Left ventricle myocardium inferior (tissue), 1 donor: ENCODE data around the gene TMEM131L. TPM values are rescaled to one million over a fixed set of nuclear protein-coding genes. Genes with fewer than 3 reads are reported as not detected.

Experiments
- DNase-seq: peaks from one replicate; pipeline ENCODE4 v3.0.0-alpha.2; 2020
- H3K27ac ChIP-seq: fragments of 200-600 bp; replicated peaks from 2 replicates; pipeline ENCODE4 v1.8.0; 2021
- H3K27me3 ChIP-seq: fragments of 200-600 bp; 2 replicates; pipeline ENCODE4 v1.8.0; 2021; ENCODE audit warnings: low read depth
- H3K36me3 ChIP-seq: fragments of 200-600 bp; 2 replicates; pipeline ENCODE4 v1.8.0; 2021
- H3K4me1 ChIP-seq: fragments of 200-600 bp; 2 replicates; pipeline ENCODE4 v1.8.0; 2021
- H3K4me3 ChIP-seq: fragments of 200-600 bp; 2 replicates; pipeline ENCODE4 v1.8.0; 2021; ENCODE audit warnings: mild to moderate bottlenecking, moderate library complexity
- H3K9me3 ChIP-seq: fragments of 200-600 bp; replicated peaks from 2 replicates; pipeline ENCODE4 v1.8.0; 2021
- intact Hi-C: fragments of 100-400 bp; cut with micrococcal nuclease; formaldehyde crosslinking; loops from one replicate; pipeline ENCODE4 v1.11.0; 2022
- total RNA-seq: library from RNA; stranded (reverse); fragmentation: NEBNext Ultra II Directional; extraction: Animal tissue kit (Norgen Biotek cat#: 25700); gene quantifications from one replicate; pipeline ENCODE4 v1.2.1, GENCODE V29; 2021
- TF ChIP-seq, protein P1 (sequence below): fragments of 200-600 bp; IDR thresholded peaks from 2 replicates; pipeline ENCODE4 v1.8.0; 2021; ENCODE audit warnings: antibody characterized with exemption, mild to moderate bottlenecking, borderline replicate concordance
- donor health status: DM: no; HTN: yes; CAD: no; lungs with severe emphysema.

Gene TMEM131L
- total RNA-seq, 1 donor from 2014 or later: 14.9 TPM

DNA sequence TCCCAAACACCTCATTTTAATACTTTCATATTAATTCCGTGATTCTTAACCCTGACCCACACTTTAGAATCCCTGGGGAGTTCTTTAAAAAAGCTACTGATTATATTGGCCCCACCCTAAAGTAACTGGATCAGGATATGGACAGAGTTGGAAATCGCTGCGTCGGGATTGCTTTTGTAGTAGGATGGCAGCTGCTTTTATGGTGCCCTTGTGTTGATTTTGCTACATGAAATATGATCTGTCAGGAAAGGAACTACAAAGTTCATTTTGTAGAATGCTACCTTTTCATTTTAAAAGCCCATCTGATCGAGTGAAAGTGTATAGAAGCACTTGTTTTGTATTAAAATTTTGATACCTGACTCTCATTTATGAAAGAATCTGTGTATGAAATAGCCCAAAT, 43.6 kb downstream of the TMEM131L start:
- TF ChIP-seq, protein P1, sequence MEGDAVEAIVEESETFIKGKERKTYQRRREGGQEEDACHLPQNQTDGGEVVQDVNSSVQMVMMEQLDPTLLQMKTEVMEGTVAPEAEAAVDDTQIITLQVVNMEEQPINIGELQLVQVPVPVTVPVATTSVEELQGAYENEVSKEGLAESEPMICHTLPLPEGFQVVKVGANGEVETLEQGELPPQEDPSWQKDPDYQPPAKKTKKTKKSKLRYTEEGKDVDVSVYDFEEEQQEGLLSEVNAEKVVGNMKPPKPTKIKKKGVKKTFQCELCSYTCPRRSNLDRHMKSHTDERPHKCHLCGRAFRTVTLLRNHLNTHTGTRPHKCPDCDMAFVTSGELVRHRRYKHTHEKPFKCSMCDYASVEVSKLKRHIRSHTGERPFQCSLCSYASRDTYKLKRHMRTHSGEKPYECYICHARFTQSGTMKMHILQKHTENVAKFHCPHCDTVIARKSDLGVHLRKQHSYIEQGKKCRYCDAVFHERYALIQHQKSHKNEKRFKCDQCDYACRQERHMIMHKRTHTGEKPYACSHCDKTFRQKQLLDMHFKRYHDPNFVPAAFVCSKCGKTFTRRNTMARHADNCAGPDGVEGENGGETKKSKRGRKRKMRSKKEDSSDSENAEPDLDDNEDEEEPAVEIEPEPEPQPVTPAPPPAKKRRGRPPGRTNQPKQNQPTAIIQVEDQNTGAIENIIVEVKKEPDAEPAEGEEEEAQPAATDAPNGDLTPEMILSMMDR: no peak
- intact Hi-C loops: no loop called here
- H3K9me3 ChIP-seq: no peaks in the 10 kb centered on the region
- H3K4me3 ChIP-seq: no peak overlapping the region
- no peak for DNase-seq
- no peaks in the 10 kb centered on the region for H3K27me3 ChIP-seq
- H3K36me3 ChIP-seq: no peaks in the 10 kb centered on the region
- H3K4me1 ChIP-seq: peaks cover 23% of the 10 kb centered on the region
- H3K27ac ChIP-seq: no peak overlapping the region

DNA sequence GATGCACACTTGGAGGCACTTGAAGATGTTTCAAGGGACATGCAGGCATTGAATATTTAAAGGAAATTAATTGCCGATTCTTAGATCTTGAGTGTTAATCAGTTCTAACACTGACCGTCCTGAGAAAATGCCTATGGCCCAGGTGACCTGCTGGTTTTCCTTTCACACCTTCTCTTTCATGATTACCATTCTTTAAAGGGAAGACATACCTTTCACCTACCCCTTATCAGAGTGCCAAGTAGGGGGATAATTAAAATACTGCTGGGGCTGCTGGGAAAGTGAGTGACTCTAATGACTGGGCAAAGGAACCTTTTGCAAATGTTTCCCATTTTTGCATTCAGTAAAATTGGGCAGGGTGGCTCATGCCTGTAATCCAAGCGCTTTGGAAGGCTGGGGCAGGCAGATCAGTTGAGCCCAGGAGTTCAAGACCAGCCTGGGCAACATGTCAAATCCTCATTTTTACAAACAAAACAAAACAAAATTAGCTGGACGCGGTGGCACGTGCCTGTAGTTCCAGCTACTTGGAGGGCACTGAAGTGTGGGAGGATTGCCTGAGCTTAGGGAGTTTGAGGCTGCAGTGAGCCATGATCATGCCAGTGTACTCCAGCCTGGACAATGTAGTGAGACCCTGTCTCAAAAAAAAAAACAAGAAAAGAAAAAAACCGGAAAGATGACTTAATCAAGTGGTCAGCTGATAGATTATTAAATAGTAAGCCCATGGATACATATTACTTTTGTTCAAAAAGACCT, 44.3 kb downstream of the TMEM131L start:
- Histone ChIP-seq H3K4me1 (peaks cover 23% of the 10 kb centered on the region), H3K27me3 (no peaks in the 10 kb centered on the region), H3K9me3 (no peaks in the 10 kb centered on the region), H3K27ac (no peak overlapping the region), H3K4me3 (no peak overlapping the region), H3K36me3 (no peaks in the 10 kb centered on the region)
- DNase-seq: no peak
- intact Hi-C loops: no loop called here
- TF ChIP-seq, protein P1: no peak

DNA sequence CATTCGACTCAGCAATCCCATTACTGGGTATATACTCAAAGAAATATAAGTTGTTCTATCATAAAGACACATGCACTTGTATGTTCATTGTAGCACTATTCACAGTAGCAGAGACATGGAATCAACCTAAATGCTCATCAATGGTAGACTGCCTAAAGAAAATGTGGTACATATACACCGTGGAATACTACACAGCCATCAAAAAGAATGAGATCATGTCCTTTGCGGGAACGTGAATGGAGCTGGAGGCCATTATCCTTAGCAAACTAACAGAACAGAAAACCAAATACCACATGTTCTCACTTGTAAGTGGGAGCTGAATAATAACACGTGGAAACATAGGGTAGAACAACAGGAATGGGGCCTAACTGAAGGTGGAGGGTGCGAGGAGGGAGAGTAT, 44.9 kb downstream of the TMEM131L start:
- Histone ChIP-seq H3K9me3 (no peaks in the 10 kb centered on the region), H3K36me3 (no peaks in the 10 kb centered on the region), H3K4me1 (peaks cover 23% of the 10 kb centered on the region), H3K27ac (no peak overlapping the region), H3K4me3 (no peak overlapping the region), H3K27me3 (no peaks in the 10 kb centered on the region)
- intact Hi-C loops: no loop called here
- TF ChIP-seq, protein P1: no peak
- no peak for DNase-seq

DNA sequence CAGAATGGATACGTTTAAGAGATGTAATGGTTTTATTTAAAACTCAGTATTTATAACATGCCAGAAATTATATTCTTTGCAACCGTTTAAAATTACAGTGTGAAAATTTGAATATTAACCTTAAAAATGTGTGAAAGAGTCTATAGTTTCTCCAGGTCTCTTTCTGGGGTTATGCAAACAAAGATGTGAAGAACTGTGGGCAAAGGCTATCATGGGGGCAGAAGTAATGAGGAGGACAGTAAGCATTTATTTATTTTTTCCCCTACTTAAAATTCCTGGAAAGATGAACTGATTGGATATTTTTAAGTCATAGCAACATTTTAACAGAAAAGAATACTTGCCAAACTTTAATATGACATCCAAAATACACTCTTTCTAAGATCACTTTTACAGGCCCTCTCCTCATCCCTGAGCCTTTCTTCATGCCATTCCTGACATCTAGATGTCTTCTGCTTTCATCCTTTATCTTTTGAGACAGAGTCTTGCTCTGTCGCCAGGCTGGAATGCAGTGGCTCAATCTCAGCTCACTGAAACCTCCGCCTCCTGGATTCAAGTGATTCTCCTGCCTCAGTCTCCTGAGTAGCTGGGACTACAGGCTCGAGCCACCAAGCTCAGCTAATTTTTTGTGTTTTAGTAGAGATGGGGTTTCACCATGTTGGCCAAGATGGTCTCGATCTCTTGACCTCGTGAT, 46.1 kb downstream of the TMEM131L start:
- intact Hi-C loops: no loop called here

DNA sequence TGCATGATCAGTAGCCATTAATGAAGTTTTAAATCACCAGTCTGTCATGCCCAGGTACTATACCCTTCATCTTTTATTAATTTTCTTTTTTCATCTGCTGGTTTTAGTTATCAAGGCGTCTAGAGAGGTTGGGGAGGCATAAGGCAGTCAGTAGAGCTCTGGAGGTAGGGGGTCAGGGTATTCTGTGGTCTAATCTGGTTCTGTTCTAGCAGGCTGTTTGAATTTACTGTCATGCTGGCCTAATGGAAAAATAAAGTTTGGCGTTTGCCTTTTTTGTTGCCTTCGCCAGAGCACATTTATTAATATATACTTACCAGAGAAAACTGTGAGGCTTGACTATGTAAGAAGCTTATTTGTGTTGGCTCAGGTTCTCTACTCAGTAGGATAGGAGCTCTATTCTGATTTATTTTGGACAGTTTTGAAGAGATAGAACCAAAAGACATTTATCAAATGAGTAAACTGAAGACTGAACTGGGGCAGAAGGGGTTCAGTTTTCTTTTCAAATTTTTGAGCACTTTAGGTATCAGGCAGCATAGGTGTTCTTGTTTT, 46.9 kb downstream of the TMEM131L start:
- Histone ChIP-seq H3K27me3 (no peaks in the 10 kb centered on the region), H3K27ac (peak overlapping the region; percentile 46), H3K4me1 (peaks cover 36% of the 10 kb centered on the region), H3K36me3 (no peaks in the 10 kb centered on the region), H3K4me3 (no peak overlapping the region), H3K9me3 (no peaks in the 10 kb centered on the region)
- DNase-seq: no peak
- TF ChIP-seq, protein P1: no peak
- intact Hi-C loops: no loop called here

More for the DNA sequence above, 46.1 kb downstream of the TMEM131L start:
- Histone ChIP-seq H3K9me3 (no peaks in the 10 kb centered on the region), H3K4me3 (no peak overlapping the region), H3K36me3 (no peaks in the 10 kb centered on the region), H3K27ac (peak overlapping the region; percentile 46), H3K4me1 (peaks cover 28% of the 10 kb centered on the region), H3K27me3 (no peaks in the 10 kb centered on the region)
- DNase-seq: no peak
- TF ChIP-seq, protein P1: no peak
